Measurements from ENCODE around the gene SELENBP1.

GRCh38 chr1:151369302-151369610, 3.2 kb downstream of the SELENBP1 start:
- TF ChIP-seq CTCF (IDR thresholded peaks at IDR 0.05) (no peak), POLR2A (IDR thresholded peaks at IDR 0.05) (no peak)
